NCI-H1930 (cell line): ENCODE results near the gene ASRGL1.
"Not testable (repeated sequence)": the region's sequence is repeated elsewhere in the genome, so short reads cannot be mapped to it uniquely, and the experiment has no call there.

ENCODE experiments used
- DNase-seq, 2 experiments: peaks; one replicate each; lab custom pipeline; 2025; lab: John Stamatoyannopoulos, UW

ASRGL1 gene

DNA sequence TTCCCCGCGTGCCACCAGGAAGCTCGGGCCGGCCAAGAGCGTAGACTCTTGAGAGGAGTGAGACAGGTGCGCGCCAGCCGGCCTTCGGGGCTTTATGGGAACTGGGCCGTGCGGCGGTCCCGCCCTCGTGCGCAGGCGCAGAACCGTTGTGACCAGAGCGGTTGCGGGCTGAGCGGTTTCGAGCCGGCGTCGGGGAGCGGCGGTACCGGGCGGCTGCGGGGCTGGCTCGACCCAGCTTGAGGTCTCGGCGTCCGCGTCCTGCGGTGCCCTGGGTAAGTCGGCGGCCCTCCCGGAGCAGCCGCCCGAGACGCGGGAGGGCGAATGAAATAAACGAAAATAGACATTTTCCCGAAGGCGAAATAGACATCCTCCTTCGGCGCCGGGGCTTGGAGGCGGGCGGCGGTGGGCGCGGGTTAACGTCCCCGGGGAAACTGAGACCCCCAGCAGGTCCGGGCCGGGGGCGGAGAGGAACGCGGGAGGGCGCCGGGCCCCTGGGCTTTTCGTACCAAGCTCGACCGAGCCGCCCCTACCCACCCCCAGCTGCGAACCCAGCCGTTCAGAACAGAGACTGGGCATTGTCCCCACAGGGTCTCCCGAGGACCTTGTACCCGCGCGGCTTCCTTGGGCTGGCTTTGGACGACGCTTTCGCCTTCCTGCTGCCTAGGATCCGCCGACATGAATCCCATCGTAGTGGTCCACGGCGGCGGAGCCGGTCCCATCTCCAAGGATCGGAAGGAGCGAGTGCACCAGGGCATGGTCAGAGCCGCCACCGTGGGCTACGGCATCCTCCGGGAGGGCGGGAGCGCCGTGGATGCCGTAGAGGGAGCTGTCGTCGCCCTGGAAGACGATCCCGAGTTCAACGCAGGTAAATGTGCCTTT lies at the start of gene ASRGL1:
Gene ASRGL1, plus strand, starts transcription at position 146 of the 879 bp plus-strand sequence. Its CDS starts 530 bp downstream, at position 676.
- peak; percentile 66 to 85 for DNase-seq

DNA sequence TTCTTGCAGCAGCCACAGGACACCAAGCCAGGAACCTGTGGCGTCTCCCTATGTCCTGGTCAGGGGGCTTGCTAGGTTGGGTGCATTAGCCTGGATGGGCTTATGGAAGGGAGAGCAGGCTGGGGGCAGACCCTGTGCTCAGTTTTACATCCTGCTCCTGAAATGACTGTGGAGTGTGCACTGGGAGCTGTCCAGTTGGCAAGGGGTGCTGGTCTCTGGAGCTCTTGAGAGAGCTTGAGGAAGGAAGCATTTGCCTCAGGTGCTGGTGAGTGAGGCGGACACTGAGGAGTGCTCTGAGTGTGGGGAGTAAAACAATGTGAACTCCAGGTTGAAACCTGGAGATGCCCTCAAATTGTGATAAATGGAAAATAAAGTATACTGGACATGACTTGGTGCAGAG lies 41.7 kb upstream of the ASRGL1 start:
- no peak for DNase-seq

DNA sequence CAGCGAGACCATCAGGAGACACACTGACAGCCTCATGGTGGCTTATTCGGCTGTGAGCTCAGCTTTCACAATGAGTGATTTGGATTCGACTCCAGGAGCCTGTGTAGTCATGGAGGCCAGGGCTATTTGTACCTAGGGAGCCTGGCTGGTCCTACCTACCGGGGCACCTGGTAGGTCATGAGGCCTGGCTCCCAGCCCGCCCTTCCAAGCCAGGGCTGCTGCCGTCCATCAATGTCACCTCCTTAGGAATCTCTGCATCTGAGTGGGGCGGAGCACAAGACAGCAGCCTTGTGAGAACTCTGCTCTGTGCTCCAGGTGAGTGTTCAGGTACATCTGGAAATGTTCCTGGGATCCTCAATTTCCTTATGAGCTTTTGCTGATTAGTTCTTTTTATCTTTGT lies 38.3 kb upstream of the ASRGL1 start, which contains the start of gene SCGB1D4:
Gene SCGB1D4, minus strand, starts transcription at position 101 of the 400 bp plus-strand sequence. Its CDS starts 65 bp downstream, at position 36.
- DNase-seq, result no peak

DNA sequence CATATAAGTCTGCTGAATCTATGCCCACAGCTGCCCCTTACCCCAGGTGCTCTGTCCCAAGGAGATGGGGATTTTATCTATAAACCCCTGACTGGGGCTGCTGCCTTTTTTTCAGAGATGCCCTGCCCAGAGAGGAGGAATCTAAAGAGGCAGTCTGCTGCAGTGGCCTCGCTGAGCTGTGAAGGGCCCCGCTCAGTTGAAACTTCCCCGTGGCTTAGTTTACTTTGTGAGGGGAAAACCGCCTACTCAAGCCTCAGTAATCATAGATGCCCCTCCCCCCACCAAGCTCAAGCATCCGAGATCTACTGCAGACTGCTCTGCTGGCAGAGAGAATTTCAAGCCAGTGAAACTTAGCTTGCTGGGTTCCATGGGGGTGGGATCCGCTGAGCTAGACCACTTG lies 31.0 kb upstream of the ASRGL1 start:
- no peak for DNase-seq

DNA sequence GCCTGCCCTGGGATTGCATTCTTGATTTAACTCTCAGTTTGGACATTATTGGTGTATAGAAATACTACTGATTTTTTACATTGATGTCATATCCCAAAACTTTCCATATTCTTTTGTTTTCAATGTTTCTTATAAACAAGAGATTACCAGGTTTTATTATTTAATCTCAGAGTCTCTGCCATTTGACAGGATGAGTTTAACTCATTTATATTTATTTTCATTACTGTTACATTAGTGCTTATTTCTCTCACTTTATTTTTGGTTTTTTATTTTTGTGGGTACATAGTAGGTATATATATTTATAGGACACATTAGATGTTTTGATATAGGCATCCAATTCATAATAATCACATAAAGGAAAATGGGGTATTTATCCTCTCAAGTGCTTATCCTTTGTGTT lies 29.3 kb upstream of the ASRGL1 start:
- no peak for DNase-seq

DNA sequence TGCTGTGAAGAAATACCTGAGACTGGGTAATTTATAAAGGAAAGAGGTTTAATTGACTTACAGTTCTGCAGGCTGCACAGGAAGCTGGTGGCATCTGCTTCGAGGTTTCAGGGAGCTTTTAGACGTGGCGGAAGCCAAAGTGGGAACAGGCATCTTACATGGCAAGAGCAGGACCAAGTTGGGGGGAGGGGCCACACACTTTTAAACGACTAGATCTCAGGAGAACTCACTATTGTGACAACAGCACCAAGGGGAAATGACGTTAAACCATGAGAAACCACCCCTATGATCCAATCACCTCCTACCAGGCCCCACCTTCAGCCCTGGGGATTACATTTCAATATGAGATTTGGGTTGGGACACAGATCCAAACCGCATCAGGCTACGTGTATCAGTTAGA lies 27.3 kb upstream of the ASRGL1 start:
- no peak for DNase-seq

DNA sequence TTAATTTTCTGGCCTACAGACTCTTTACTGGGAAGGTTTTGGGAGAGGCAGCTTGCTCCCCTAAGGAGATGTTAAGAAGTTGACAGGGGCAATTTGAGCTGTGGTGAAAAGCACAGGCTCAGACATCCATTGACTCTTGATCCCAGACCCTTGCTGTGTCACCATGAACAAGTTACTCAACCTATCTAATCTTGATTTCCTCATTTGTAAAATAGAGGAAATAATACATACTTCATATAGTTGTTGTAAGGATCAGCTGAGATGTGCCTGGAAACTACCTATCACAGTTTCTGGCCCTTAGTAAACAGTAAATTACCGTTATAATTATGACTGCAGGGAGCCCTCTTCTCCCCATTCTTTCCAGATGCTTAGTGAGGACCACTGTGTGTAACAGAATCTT lies 21.8 kb upstream of the ASRGL1 start:
- DNase-seq, result no peak

DNA sequence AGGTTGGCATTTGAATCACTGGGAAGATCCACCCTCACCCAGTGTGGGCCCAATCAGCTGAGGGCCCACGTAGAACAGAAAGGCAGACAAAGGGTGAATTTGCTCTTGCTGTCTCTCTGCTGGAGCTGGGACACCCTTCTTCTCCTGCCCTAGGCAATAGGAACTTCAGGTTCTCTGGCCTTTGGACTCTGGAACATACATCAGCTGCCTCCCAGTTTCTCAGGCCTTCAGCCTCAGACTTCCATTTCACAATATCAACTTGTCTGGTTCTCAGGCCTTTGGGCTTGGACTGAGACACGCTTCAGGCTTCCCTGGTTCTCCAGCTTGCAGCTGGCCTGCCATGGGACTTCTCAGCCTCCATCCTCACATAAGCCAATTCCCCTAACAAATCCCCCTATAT lies 14.7 kb upstream of the ASRGL1 start:
- no peak for DNase-seq

DNA sequence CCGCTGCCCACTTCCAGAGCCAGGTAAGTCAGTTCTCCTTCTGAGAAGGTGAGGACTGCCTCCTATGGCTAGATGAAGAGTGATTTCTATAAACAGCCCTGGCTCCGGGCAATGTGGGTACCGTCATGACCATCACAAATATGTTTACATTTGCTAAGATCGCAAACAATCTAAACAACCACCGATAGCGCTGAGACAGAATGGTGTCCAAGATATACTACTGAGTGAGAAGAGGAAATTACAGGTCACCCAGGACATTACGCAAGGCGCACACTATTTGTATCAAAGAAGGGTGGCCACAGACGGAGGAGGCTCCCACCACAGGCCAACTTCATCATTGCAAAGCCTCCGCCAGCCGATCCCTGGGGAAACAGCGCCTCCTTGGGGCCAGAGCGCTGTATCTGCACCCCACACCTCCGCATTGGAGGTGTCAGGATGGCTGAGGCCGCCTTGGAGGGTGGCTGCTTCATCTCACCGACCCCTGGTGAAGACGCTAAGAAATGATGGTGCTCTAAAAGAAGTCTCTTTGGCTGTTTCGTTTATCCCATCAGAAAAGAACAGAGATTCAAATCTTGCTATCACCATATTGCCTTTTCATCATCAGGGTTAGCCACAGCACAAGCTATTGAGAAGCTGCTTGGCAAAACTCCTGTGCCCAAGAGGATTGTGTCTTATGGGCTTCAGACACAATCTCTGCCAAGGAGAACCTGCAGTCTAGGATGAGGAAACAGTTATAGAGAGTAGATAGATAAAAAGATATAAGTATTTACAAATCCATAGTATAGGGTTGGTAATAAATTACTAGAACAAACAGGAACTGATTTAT lies 12.3 kb upstream of the ASRGL1 start:
- peak; percentile 9 to 17 for DNase-seq

DNA sequence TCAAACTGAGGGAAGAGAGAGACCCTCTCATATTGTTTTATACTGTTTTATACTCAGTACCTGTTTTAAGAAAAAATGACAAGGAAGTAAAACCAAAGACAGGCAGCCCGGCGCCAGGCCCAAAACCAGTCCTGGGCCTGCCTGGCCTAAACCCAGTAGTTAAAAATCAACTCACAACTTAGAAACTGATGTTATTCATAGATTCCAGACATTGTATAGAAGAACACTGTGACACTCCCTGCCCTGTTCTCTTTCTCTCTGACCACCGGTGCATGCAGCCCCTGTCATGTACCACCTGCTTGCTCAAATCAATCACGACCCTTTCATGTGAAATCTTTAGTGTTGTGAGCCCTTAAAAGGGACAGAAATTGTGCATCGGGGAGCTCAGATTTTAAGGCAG lies 11.5 kb upstream of the ASRGL1 start:
- DNase-seq, result not testable (repeated sequence)

DNA sequence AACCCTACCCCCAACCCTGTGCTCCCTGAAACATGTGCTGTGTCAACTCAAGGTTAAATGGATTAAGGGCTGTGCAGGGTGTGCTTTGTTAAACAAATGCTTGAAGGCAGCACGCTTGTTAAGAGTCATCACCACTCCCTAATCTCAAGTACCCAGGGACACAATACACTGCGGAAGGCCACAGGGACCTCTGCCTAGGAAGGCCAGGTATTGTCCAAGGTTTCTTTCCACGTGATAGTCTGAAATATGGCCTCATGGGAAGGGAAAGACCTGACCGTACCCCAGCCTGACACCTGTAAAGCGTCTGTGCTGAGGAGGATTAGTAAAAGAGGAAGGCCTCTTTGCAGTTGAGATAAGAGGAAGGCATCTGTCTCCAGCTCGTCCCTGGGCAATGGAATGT lies 10.5 kb upstream of the ASRGL1 start:
- DNase-seq, result not testable (repeated sequence)

DNA sequence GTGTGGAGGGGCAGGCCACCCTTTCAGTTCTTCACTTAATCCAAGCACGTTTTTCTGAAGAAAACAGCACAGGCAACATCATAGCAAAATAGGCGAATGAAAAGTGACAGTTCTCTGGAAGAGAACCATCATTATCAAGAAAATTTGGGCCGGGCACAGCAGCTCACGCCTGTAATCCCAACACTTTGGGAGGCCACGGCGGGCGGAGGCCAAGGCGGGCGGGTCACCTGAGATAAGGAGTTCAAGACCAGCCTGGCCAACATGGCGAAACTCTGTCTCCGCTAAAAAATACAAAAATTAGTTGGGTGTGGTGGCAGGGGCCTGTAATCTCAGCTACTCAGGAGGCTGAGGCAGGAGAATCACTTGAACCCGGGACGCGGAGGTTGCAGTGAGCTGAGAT lies 9.7 kb upstream of the ASRGL1 start:
- not testable (repeated sequence) for DNase-seq

DNA sequence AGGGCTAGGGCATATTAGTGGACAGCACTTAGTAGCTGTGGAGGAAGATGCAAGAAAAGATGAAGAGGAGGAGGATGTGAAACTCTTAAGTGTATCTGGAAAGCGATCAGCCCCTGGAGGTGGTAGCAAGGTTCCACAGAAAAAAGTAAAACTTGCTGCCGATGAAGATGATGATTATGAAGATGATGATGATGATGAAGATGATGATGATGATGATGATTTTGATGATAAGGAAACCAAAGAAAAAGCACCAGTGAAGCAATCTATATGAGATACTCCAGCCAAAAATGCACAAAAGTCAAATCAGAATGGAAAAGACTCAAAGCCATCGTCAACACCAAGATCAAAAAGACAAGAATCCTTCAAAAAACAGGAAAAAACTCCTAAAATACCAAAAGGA lies 6.0 kb upstream of the ASRGL1 start:
- DNase-seq, result not testable (repeated sequence)

DNA sequence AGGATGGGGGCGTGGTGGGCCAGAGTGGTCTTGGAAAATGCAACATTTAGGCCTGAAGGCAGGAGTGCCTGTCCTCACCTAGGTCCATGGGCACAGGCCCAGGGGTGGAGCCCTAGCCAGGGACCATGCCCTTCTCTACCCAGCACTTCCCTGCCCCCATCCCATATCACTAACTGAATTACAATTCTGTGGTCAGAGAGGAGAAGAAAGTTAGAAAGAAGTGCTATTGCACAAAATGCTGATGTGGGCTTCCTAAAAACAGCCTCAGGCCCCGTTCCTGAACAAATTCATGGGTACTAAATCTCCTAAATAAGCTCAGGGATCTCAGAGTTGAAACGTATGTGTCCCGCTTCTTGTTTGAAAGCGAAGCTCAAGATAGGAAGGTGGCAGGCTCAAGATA lies 3.5 kb upstream of the ASRGL1 start:
- no peak for DNase-seq

DNA sequence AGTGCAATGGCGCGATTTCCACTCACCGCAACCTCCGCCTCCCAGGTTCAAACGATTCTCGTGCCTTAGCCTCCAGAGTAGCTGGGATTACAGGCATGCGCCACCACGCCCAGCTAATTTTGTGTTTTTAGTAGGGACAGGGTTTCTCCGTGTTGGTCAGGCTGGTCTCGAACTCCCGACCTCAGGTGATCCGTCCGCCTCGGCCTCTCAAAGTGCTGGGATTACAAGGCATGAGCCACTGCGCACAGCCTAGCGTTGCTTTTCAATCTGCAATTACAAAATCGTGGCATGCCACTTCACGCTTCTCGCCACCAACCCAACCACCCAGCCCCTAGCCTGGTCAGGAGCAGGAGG lies 322 bp upstream of the ASRGL1 start:
- not testable (repeated sequence) for DNase-seq

DNA sequence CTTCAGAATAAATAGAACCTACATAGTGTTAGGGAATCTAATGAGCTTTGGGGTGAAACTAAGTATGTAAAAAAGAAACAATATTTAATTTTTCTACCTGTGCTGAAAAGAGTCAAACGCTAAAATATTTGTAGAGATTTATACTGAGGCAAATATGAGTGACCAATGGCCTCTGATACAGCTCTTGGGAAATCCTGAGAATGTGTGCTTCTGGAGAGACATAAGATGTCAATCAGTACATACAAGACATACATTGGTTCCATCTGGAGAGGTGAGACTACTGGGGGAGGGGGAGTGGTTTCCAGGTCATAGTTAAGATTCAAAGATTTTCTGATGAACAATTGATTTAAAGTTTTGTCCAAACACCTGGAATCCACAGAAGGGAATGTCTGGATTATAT lies 970 bp downstream of the ASRGL1 start:
- DNase-seq, result no peak

DNA sequence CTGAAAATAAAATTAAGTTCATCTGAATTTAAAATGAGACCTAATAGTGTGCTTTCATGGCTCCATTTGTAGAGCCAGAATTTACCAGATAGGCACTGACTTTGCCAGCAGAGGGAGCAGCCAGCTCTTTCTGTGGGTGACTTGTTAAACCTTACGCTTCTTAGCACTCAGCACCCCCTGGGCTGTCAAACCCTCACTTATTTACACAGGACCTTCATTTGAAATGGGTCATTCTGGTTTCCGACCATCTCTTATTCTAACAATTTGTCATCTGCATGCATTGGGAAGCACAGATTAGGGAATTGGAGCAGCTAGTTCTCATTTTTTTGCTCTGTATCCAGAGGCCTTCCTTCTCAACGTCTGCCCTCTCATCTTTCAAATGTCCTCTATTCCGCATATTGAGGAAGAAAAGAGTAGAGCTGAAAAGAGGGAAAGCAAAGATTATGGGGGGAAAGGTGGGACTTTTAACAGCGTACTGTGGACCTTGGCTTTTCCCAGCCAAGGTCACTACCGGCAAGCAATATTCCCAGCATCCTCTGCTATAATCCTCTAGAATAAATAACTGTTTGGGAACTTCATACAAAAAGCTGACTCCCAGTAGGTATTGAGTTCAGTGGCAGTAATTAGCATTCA lies 3.1 kb downstream of the ASRGL1 start:
- DNase-seq, result peak in 1 of 2 experiments; percentile 17

DNA sequence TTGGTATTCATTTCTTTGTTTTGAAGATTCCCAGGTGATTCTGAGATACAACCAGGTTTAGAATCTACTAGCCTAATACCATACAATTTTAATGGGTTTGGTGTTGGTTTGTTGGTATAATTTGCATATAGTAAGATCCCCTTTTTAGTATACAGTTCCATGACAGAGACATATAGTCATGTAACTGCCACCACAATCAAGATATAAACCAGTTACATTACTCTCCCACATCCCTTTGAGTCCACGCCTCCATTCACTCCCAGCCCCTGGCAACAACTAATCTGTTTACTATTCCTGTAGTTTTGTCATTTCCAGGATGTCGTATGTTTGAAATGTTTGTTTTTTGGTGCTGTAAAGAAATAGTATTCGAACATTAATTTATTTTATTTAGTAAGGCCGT lies 4.3 kb downstream of the ASRGL1 start:
- DNase-seq, result no peak

DNA sequence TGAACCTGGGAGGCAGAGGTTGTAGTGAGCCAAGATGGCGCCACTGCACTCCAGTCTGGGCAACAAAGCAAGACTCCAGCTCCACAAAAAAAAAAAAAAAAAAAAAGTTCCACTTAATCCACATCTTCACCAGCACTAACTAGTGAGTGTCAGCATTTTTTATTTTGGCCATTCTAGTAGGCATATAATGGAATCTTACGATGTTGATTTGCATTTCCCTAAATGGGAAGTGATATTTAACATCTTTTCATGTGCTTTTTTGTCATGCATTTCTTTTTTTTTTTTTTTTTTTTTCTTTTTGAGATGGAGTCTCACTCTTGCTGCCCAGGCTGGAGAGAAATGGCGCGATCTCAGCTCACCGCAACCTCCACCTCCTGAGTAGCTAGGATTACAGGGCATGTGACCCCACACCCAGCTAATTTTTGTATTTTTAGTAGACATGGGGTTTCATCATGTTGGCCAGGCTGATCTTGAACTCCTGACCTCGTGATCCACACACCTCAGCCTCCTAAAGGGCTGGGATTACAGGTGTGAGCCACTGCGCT lies 6.5 kb downstream of the ASRGL1 start:
- not testable (repeated sequence) for DNase-seq

DNA sequence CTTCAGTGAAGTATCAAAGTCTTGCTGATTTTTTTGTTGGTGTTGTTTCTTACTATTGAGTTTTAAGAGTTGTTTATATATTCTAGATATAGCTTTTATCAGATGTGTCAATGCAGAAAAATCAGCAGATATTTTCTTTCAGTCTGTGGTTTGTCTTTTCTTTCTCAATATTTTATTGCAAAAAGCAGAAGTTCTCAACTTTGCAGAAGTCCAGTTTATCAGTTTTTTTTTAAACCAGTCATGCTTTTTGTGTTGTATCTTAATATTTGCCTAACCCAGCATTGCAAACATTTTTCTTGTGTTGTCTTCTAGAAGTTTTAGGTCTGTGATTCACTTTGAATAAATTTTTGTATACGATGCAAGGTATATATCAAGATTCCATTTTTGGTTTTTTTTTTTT lies 7.0 kb downstream of the ASRGL1 start:
- DNase-seq, result no peak

DNA sequence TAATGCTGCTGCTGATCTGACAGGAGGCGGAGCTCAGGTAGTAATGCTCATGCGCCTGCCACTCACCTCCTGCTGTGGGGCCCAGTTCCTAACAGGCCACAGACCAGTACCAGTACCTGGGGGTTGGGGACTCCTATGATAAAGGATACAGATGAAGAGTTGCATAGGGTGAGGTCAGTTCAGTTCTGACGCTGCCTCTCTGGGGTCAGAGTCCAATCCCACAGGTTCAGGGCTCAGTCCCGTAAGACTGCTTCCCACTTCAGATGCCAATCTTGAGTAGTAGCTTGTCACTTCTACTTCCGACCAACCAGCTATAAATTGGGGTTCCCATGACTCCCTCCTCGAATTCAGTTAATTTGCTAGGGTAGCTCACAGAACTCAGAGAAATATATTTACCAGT lies 8.6 kb downstream of the ASRGL1 start:
- DNase-seq, result no peak
